ENCODE results near the gene ARHGAP9.
A peak's percentile ranks its signal among the peaks of the same experiment; 100 is the strongest.

ARHGAP9 gene

GRCh38 chr12:57465030-57465746 is 14.5 kb downstream of the ARHGAP9 start:
- TF ChIP-seq ZFX (IDR thresholded peaks at IDR 0.05): no peak
- TF ChIP-seq CTCF (conservative IDR thresholded peaks at IDR 0.05): no peak
- no peak overlapping the region for H3K27ac ChIP-seq

- TF ChIP-seq CTCF (conservative IDR thresholded peaks at IDR 0.05): no peak
- TF ChIP-seq ZFX (IDR thresholded peaks at IDR 0.05): no peak
- no peak overlapping the region for H3K27ac ChIP-seq
Measured at GRCh38 chr12:57464569-57464968, 15.1 kb downstream of the ARHGAP9 start.

GRCh38 chr12:57462912-57463253 is 16.8 kb downstream of the ARHGAP9 start:
- TF ChIP-seq ZFX (IDR thresholded peaks at IDR 0.05): no peak
- no peak; the same call in none of the 2 replicates for TF ChIP-seq CTCF (conservative IDR thresholded peaks at IDR 0.05)
- H3K27ac ChIP-seq: peak overlapping the region; percentile 24; the same call in 1 of the 2 replicates

- TF ChIP-seq ZFX (IDR thresholded peaks at IDR 0.05): no peak
- TF ChIP-seq CTCF (conservative IDR thresholded peaks at IDR 0.05): peak; percentile 98
Measured at GRCh38 chr12:57462251-57462911, 17.3 kb downstream of the ARHGAP9 start.

GRCh38 chr12:57461917-57462250 is 17.8 kb downstream of the ARHGAP9 start:
- peak overlapping the region; percentile 24; the same call in 1 of the 2 replicates for H3K27ac ChIP-seq
- TF ChIP-seq ZFX (IDR thresholded peaks at IDR 0.05): no peak
- TF ChIP-seq CTCF (conservative IDR thresholded peaks at IDR 0.05): no peak

More at GRCh38 chr12:57462251-57462911, 17.3 kb downstream of the ARHGAP9 start:
- H3K27ac ChIP-seq: peak overlapping the region; percentile 24; the same call in 1 of the 2 replicates

GRCh38 chr12:57461276-57461916 is 18.3 kb downstream of the ARHGAP9 start:
- H3K27ac ChIP-seq: peak overlapping the region; percentile 24; the same call in 1 of the 2 replicates
- TF ChIP-seq CTCF (conservative IDR thresholded peaks at IDR 0.05) (no peak), ZFX (IDR thresholded peaks at IDR 0.05) (no peak)

- TF ChIP-seq CTCF (conservative IDR thresholded peaks at IDR 0.05): no peak
- TF ChIP-seq ZFX (IDR thresholded peaks at IDR 0.05): no peak
Measured at GRCh38 chr12:57460841-57461275, 18.8 kb downstream of the ARHGAP9 start.

More at GRCh38 chr12:57460841-57461275, 18.8 kb downstream of the ARHGAP9 start:
- H3K27ac ChIP-seq: no peak overlapping the region
